Measurements from ENCODE around the gene FGF14.

The FGF14 gene

GRCh38 chr13:102299366-102299765 is 102.5 kb downstream of the FGF14 start:
- Histone ChIP-seq H4K20me1 (no peaks in the 10 kb centered on the region), H3K4me3 (no peak overlapping the region), H3K9ac (no peak overlapping the region), H3K9me3 (replicated peaks in 1 of 11) (no peaks in the 10 kb centered on the region), H3K27ac (no peak overlapping the region), H3K4me1 (no peaks in the 10 kb centered on the region), H3K27me3 (no peaks in the 10 kb centered on the region), H3K4me2 (no peak overlapping the region), H3K36me3 (no peaks in the 10 kb centered on the region)
- TF ChIP-seq Cebpa-rat (IDR thresholded peaks at IDR 0.05), result no peak

GRCh38 chr13:102298051-102298450 is 103.8 kb downstream of the FGF14 start:
- Histone ChIP-seq H3K4me3 (no peak overlapping the region), H3K4me2 (no peak overlapping the region), H3K9ac (no peak overlapping the region), H4K20me1 (no peaks in the 10 kb centered on the region), H3K4me1 (no peaks in the 10 kb centered on the region), H3K27ac (no peak overlapping the region), H3K36me3 (no peaks in the 10 kb centered on the region), H3K27me3 (no peaks in the 10 kb centered on the region), H3K9me3 (replicated peaks in 1 of 11) (no peaks in the 10 kb centered on the region)
- TF ChIP-seq Cebpa-rat (IDR thresholded peaks at IDR 0.05), result no peak

GRCh38 chr13:102295316-102296048 is 106.4 kb downstream of the FGF14 start:
- no peaks in the 10 kb centered on the region for H3K4me1 ChIP-seq
- no peaks in the 10 kb centered on the region for H3K36me3 ChIP-seq
- no peak overlapping the region for H3K4me3 ChIP-seq
- H3K27ac ChIP-seq, result no peak overlapping the region
- H3K9ac ChIP-seq, result no peak overlapping the region
- no peaks in the 10 kb centered on the region for H4K20me1 ChIP-seq
- H3K27me3 ChIP-seq, result no peaks in the 10 kb centered on the region
- no peak for TF ChIP-seq Cebpa-rat (IDR thresholded peaks at IDR 0.05)
- H3K9me3 ChIP-seq (replicated peaks in 1 of 11), result no peaks in the 10 kb centered on the region
- H3K4me2 ChIP-seq, result no peak overlapping the region

- H3K9me3 ChIP-seq (replicated peaks in 1 of 11), result no peaks in the 10 kb centered on the region
- no peaks in the 10 kb centered on the region for H3K27me3 ChIP-seq
- no peak overlapping the region for H3K9ac ChIP-seq
- H3K4me2 ChIP-seq, result no peak overlapping the region
- no peaks in the 10 kb centered on the region for H3K36me3 ChIP-seq
- H3K4me3 ChIP-seq, result no peak overlapping the region
- no peak for TF ChIP-seq Cebpa-rat (IDR thresholded peaks at IDR 0.05)
- no peak overlapping the region for H3K27ac ChIP-seq
- no peaks in the 10 kb centered on the region for H3K4me1 ChIP-seq
- H4K20me1 ChIP-seq, result no peaks in the 10 kb centered on the region
These were observed 107.3 kb downstream of the FGF14 start for GRCh38 chr13:102294407-102295018.

GRCh38 chr13:102293723-102294122 is 108.1 kb downstream of the FGF14 start:
- TF ChIP-seq Cebpa-rat (IDR thresholded peaks at IDR 0.05), result no peak
- no peak overlapping the region for H3K4me3 ChIP-seq
- H4K20me1 ChIP-seq, result no peaks in the 10 kb centered on the region
- H3K27me3 ChIP-seq, result no peaks in the 10 kb centered on the region
- no peaks in the 10 kb centered on the region for H3K36me3 ChIP-seq
- H3K4me2 ChIP-seq, result no peak overlapping the region
- no peak overlapping the region for H3K27ac ChIP-seq
- H3K4me1 ChIP-seq, result no peaks in the 10 kb centered on the region
- H3K9ac ChIP-seq, result no peak overlapping the region
- no peaks in the 10 kb centered on the region for H3K9me3 ChIP-seq (replicated peaks in 1 of 11)

- H3K4me2 ChIP-seq, result no peak overlapping the region
- TF ChIP-seq Cebpa-rat (IDR thresholded peaks at IDR 0.05), result no peak
- H3K9me3 ChIP-seq (replicated peaks in 1 of 11), result no peaks in the 10 kb centered on the region
- no peak overlapping the region for H3K4me3 ChIP-seq
- no peak overlapping the region for H3K27ac ChIP-seq
- no peaks in the 10 kb centered on the region for H3K36me3 ChIP-seq
- no peak overlapping the region for H3K9ac ChIP-seq
- H3K27me3 ChIP-seq, result no peaks in the 10 kb centered on the region
- no peaks in the 10 kb centered on the region for H3K4me1 ChIP-seq
- no peaks in the 10 kb centered on the region for H4K20me1 ChIP-seq
These were observed 110.1 kb downstream of the FGF14 start for GRCh38 chr13:102291587-102292218.

- Histone ChIP-seq H3K4me2 (no peak overlapping the region), H3K4me3 (no peak overlapping the region), H3K27me3 (no peaks in the 10 kb centered on the region)
These were observed 112.2 kb downstream of the FGF14 start for GRCh38 chr13:102289606-102290005.

GRCh38 chr13:102286326-102286725 is 115.5 kb downstream of the FGF14 start:
- Histone ChIP-seq H3K27me3 (no peaks in the 10 kb centered on the region), H3K9me3 (replicated peaks in 1 of 11) (no peaks in the 10 kb centered on the region), H3K36me3 (no peaks in the 10 kb centered on the region), H3K27ac (no peak overlapping the region), H3K4me3 (no peak overlapping the region), H3K4me1 (no peaks in the 10 kb centered on the region), H4K20me1 (no peaks in the 10 kb centered on the region), H3K9ac (no peak overlapping the region), H3K4me2 (no peak overlapping the region)
- no peak for TF ChIP-seq Cebpa-rat (IDR thresholded peaks at IDR 0.05)

More at GRCh38 chr13:102289606-102290005, 112.2 kb downstream of the FGF14 start:
- Histone ChIP-seq H3K27ac (no peak overlapping the region), H3K36me3 (no peaks in the 10 kb centered on the region), H3K9me3 (replicated peaks in 1 of 11) (no peaks in the 10 kb centered on the region), H4K20me1 (no peaks in the 10 kb centered on the region), H3K4me1 (no peaks in the 10 kb centered on the region), H3K9ac (no peak overlapping the region)
- TF ChIP-seq Cebpa-rat (IDR thresholded peaks at IDR 0.05), result no peak

- no peaks in the 10 kb centered on the region for H3K9me3 ChIP-seq (replicated peaks in 1 of 11)
- H3K4me3 ChIP-seq, result no peak overlapping the region
- no peaks in the 10 kb centered on the region for H3K36me3 ChIP-seq
- H3K4me1 ChIP-seq, result no peaks in the 10 kb centered on the region
- H3K27ac ChIP-seq, result no peak overlapping the region
- H3K9ac ChIP-seq, result no peak overlapping the region
- TF ChIP-seq Cebpa-rat (IDR thresholded peaks at IDR 0.05), result no peak
- H3K4me2 ChIP-seq, result no peak overlapping the region
- H4K20me1 ChIP-seq, result no peaks in the 10 kb centered on the region
- H3K27me3 ChIP-seq, result no peaks in the 10 kb centered on the region
These were observed 121.5 kb downstream of the FGF14 start for GRCh38 chr13:102280366-102280765.

GRCh38 chr13:102277286-102277685 is 124.6 kb downstream of the FGF14 start:
- no peaks in the 10 kb centered on the region for H3K27me3 ChIP-seq
- peaks cover 0 to 8% (median 2%) of the 10 kb centered on the region in 10 experiments; a peak in 4 of 20 replicates for H3K4me1 ChIP-seq
- H3K9ac ChIP-seq, result no peak overlapping the region
- no peaks in the 10 kb centered on the region for H3K9me3 ChIP-seq (replicated peaks in 1 of 11)
- H3K4me3 ChIP-seq, result no peak overlapping the region
- no peak for TF ChIP-seq Cebpa-rat (IDR thresholded peaks at IDR 0.05)
- no peak overlapping the region for H3K27ac ChIP-seq
- no peaks in the 10 kb centered on the region for H4K20me1 ChIP-seq
- H3K4me2 ChIP-seq, result no peak overlapping the region
- no peaks in the 10 kb centered on the region for H3K36me3 ChIP-seq

Data from BLaER1 treated with 17β-estradiol and CSF1 and Interleukin-3, amounts not matched to agents 10 nM and 100 nM (cell line).